ENCODE measurements around the gene GPD1L. TPM values are rescaled to one million over a fixed set of nuclear protein-coding genes. Genes with fewer than 3 reads are reported as not detected.

The GPD1L gene
- polyA plus RNA-seq, 1 donor (not counting 4 experiments of a cell fraction or from before 2014, with no cell fraction given) = 4.5 TPM

DNA sequence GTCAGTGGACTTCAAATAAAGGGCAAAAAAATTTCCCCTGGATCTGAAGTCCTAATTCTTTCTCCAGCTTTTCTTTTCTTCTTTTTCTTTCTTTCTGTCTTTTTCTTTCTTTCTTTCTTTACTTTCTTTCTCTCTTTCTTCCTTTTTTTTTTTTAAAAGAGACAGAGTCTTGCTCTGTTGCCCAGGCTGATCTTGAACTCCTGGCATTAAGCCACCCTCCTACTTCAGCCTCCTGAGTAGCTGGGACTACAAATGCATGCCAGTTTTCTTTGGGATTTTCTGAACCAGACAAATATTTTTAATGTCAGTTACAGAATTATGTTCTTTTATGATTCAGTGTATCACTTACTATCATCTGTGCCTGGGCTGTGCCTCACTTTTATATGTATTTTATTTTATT is 86.7 kb downstream of the GPD1L start:
- no peaks in the 10 kb centered on the region for H3K9me3 ChIP-seq (ENCODE audit: control insufficient read depth, low read depth, low read length)
- H3K9ac ChIP-seq (ENCODE audit: control insufficient read depth, extremely low read depth, insufficient read depth, low read length) = no peak overlapping the region
- no peaks in the 10 kb centered on the region for H4K20me1 ChIP-seq (ENCODE audit: control insufficient read depth, extremely low read depth, insufficient read depth, low read length)
- H3K27me3 ChIP-seq (ENCODE audit: control insufficient read depth, extremely low read depth, insufficient read depth, low read length) = peaks cover 12% of the 10 kb centered on the region
- dilution Hi-C loops (cut with MboI; ENCODE audit: extremely low pct_ligation_motif_present, low sequenced_read_pairs) = loop anchor here (25.0 kb wide), 1 partner anchor 144 kb away; no protein-coding TSS in a partner anchor
- TF ChIP-seq CTCF (optimal IDR thresholded peaks at IDR 0.05 in 1 of 3, IDR thresholded peaks at IDR 0.05 in 1 of 3, conservative IDR thresholded peaks at IDR 0.05 in 1 of 3; ENCODE audit: extremely low read depth in 1 of 3, insufficient read depth in 2 of 3, low read length in 3 of 3) = no peak
- TF ChIP-seq EZH2 (IDR thresholded peaks at IDR 0.05; ENCODE audit: low read length) = no peak
- H2AFZ ChIP-seq (ENCODE audit: control insufficient read depth, low read length) = no peak overlapping the region
- no peak overlapping the region for H3K4me2 ChIP-seq (ENCODE audit: control insufficient read depth, extremely low read depth, insufficient read depth, low read depth, low read length)
- no peaks in the 10 kb centered on the region for H3K36me3 ChIP-seq (ENCODE audit: control insufficient read depth in 2 of 2, extremely low read depth in 1 of 2, insufficient read depth in 2 of 2, low read length in 2 of 2)
- H3K4me3 ChIP-seq (ENCODE audit: control insufficient read depth in 2 of 3, extremely low read depth in 1 of 3, insufficient read depth in 2 of 3, low read depth in 1 of 3, low read length in 3 of 3) = no peak overlapping the region
- H3K9me1 ChIP-seq (ENCODE audit: control insufficient read depth, extremely low read depth, insufficient read depth, low read length) = no peaks in the 10 kb centered on the region
- H3K4me1 ChIP-seq (ENCODE audit: control insufficient read depth, extremely low read depth, insufficient read depth, low read length) = no peaks in the 10 kb centered on the region
- H3K27ac ChIP-seq (ENCODE audit: control insufficient read depth, insufficient read depth, low read length) = no peak overlapping the region
- FAIRE-seq (no peak), DNase-seq (ENCODE audit: low read depth, low spot score) (no peak)
- H3K79me2 ChIP-seq (ENCODE audit: control insufficient read depth, insufficient read depth, low read length) = no peaks in the 10 kb centered on the region

DNA sequence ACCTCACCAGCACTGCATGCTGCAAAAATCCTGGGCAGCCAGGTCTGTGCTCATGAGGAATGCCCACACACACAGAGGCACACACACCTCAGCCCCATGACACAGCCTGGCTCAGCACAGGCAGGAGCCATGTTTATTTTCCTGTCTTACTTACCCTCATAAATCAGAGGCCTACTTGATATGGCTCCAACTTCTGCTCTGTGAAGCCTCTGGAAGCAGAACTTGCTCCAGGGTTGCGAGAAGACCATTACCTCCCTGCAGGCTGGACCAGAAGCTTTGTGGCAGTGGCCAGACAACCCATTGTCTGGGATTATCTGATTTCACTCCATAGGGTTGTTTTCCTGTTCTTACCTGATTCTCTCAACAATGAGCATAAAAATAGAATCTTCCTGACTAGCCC is 88.2 kb downstream of the GPD1L start:
- TF ChIP-seq EZH2 (IDR thresholded peaks at IDR 0.05; ENCODE audit: low read length) (no peak), CTCF (optimal IDR thresholded peaks at IDR 0.05 in 1 of 3, IDR thresholded peaks at IDR 0.05 in 1 of 3, conservative IDR thresholded peaks at IDR 0.05 in 1 of 3; ENCODE audit: extremely low read depth in 1 of 3, insufficient read depth in 2 of 3, low read length in 3 of 3) (no peak)
- H3K27ac ChIP-seq (ENCODE audit: control insufficient read depth, insufficient read depth, low read length) = no peak overlapping the region
- H4K20me1 ChIP-seq (ENCODE audit: control insufficient read depth, extremely low read depth, insufficient read depth, low read length) = no peaks in the 10 kb centered on the region
- H3K9me3 ChIP-seq (ENCODE audit: control insufficient read depth, low read depth, low read length) = no peaks in the 10 kb centered on the region
- H3K4me2 ChIP-seq (ENCODE audit: control insufficient read depth, extremely low read depth, insufficient read depth, low read depth, low read length) = no peak overlapping the region
- no peak overlapping the region for H2AFZ ChIP-seq (ENCODE audit: control insufficient read depth, low read length)
- no peak for DNase-seq (ENCODE audit: low read depth, low spot score)
- H3K9me1 ChIP-seq (ENCODE audit: control insufficient read depth, extremely low read depth, insufficient read depth, low read length) = no peaks in the 10 kb centered on the region
- no peaks in the 10 kb centered on the region for H3K4me1 ChIP-seq (ENCODE audit: control insufficient read depth, extremely low read depth, insufficient read depth, low read length)
- H3K4me3 ChIP-seq (ENCODE audit: control insufficient read depth in 2 of 3, extremely low read depth in 1 of 3, insufficient read depth in 2 of 3, low read depth in 1 of 3, low read length in 3 of 3) = no peak overlapping the region
- H3K9ac ChIP-seq (ENCODE audit: control insufficient read depth, extremely low read depth, insufficient read depth, low read length) = no peak overlapping the region
- dilution Hi-C loops (cut with MboI; ENCODE audit: extremely low pct_ligation_motif_present, low sequenced_read_pairs) = loop anchor here (25.0 kb wide), 1 partner anchor 143 kb away; no protein-coding TSS in a partner anchor
- no peaks in the 10 kb centered on the region for H3K79me2 ChIP-seq (ENCODE audit: control insufficient read depth, insufficient read depth, low read length)
- FAIRE-seq = no peak
- H3K36me3 ChIP-seq (ENCODE audit: control insufficient read depth in 2 of 2, extremely low read depth in 1 of 2, insufficient read depth in 2 of 2, low read length in 2 of 2) = no peaks in the 10 kb centered on the region
- H3K27me3 ChIP-seq (ENCODE audit: control insufficient read depth, extremely low read depth, insufficient read depth, low read length) = peaks cover 20% of the 10 kb centered on the region

All from keratinocyte (primary cell).